GM19463 (cell line): ENCODE data around the gene PCDH9.

Experiments used
- ATAC-seq: cut with Tn5 transposase; IDR thresholded peaks from one replicate; pipeline ENCODE4 v1.9.1; 2021; ENCODE audit warnings: mild to moderate bottlenecking, moderate library complexity; ENCODE audit not compliant: unreplicated experiment

Gene PCDH9

GRCh38 chr13:67091603-67092002 lies 138.5 kb downstream of the PCDH9 start:
- no peak for ATAC-seq

DNA sequence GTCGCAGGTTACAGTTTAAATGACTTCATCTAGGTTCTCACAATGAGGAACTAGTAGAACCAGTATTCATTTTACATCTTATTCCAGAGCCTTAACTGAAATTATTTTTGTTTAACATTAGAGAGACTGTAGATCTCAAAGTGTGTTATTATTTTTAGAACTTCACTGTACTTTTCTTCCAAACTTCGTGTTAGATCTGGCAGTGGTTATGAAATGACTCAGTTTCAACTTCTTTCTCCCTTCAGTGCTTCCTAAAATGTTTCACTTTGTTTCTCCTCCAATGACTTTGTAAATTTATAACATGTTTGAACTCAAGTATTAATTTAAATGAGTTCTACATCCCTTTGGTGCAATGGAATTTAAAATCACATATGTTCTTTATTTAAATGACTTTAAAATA lies 139.3 kb downstream of the PCDH9 start:
- no peak for ATAC-seq

- no peak for ATAC-seq
Measured at GRCh38 chr13:67087527-67087926, 142.6 kb downstream of the PCDH9 start.

DNA sequence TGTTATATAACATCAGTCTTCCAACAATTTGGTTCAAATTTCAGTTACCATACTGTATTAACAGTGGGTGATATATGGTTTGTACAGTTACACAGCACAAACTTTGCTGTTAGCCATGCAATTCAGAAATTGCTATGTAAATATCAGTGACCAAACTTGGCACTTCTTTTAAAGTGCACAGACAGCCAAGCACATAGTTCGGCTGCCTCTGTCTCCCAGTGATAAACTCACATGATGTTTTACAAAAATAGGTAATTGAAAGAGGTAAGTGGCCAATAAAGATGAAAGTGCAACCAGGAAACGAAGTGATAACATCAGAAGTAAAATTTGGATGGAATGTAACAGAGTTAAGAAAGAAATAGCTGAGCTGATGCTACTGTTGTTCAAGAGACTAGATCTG lies 143.9 kb downstream of the PCDH9 start:
- ATAC-seq, result no peak

GRCh38 chr13:67084066-67084465 lies 146.1 kb downstream of the PCDH9 start:
- no peak for ATAC-seq

DNA sequence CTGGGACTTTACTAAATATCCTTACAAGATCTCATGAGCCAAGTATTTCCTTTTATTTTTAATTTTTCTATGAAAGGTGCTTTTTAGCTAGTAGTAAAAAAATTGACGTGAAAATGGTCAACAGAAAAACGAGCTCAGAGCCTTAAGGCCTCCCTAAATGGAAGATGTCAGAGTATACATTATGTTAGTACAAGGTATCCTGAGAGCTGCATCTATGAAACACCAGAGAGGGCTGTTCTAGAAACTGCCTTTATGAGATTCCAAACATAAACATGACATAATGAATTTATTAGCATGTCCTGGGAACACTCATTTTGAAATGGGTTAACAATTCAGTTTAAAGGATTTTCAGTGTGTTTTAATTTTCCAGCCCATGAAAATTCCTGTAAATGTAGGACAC lies 146.6 kb downstream of the PCDH9 start:
- no peak for ATAC-seq

- no peak for ATAC-seq
Measured at GRCh38 chr13:67080351-67080750, 149.8 kb downstream of the PCDH9 start.

DNA sequence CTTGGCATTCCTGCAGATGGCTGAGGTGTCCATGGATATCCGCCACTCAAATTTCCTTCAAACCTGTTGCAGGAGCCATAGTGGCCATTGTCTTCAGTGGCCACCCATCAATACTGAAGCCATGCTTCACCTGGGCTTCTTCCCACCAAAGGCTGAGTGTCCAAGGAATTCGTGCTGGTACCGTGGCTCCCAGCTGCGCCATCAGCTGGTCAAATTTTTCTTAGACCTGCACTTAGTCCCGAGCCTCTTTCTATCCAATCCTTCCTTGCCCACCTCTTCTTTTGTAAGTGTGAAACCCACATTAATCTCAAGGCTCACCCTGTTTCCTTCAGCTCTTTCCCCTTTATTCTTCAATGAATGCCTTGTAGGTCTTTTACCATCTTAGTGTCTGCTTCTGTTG lies 152.1 kb downstream of the PCDH9 start:
- ATAC-seq, result no peak

GRCh38 chr13:67077132-67077531 lies 153.0 kb downstream of the PCDH9 start:
- no peak for ATAC-seq

- ATAC-seq, result no peak
Measured at GRCh38 chr13:67076378-67076777, 153.8 kb downstream of the PCDH9 start.

GRCh38 chr13:67075239-67075638 lies 154.9 kb downstream of the PCDH9 start:
- no peak for ATAC-seq

GRCh38 chr13:67071918-67072598 lies 158.1 kb downstream of the PCDH9 start:
- ATAC-seq, result no peak

- ATAC-seq, result no peak
Measured at GRCh38 chr13:67070306-67070705, 159.8 kb downstream of the PCDH9 start.

GRCh38 chr13:67069117-67069767 lies 160.9 kb downstream of the PCDH9 start:
- ATAC-seq, result no peak

DNA sequence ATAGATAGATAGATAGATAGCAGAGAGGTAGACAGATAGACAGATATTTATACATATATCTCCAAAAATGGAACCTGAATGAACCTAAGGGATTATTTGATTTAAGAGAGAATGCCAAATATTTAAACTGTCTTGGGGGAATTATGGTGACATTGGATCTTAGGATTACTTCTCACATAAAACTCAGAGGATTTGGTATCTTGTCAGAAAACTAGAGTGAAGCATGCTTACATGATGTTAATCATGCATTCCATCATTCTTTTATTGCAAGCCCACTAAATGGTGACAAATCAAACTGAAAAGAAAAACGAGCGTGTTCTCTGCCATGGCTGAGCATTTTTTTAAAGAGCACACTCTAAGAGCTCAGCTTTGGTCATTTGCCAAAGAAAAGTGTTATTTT lies 165.2 kb downstream of the PCDH9 start:
- no peak for ATAC-seq

GRCh38 chr13:67063036-67063435 lies 167.1 kb downstream of the PCDH9 start:
- no peak for ATAC-seq

GRCh38 chr13:67062160-67062559 lies 168.0 kb downstream of the PCDH9 start:
- no peak for ATAC-seq

- ATAC-seq, result no peak
Measured at GRCh38 chr13:67061750-67062149, 168.4 kb downstream of the PCDH9 start.

GRCh38 chr13:67052550-67053490 lies 177.3 kb downstream of the PCDH9 start:
- ATAC-seq, result no peak

- ATAC-seq, result no peak
Measured at GRCh38 chr13:67049744-67050143, 180.4 kb downstream of the PCDH9 start.

GRCh38 chr13:67048821-67049150 lies 181.3 kb downstream of the PCDH9 start:
- ATAC-seq, result no peak
